Spleen (tissue), 7 donors: ENCODE measurements around the gene SPATS2L.

Experiments used
- CTCF ChIP-seq, 11 experiments: fragments of 200-600 bp in 7 of 11; fragments of 450-650 bp in 4 of 11; sonication (generic) in 4 of 11; IDR thresholded peaks in 8 of 11; conservative IDR thresholded peaks in 3 of 11; 1 replicate in 7 of 11; 2 replicates in 4 of 11; pipeline versions ENCODE4 v1.4.0 to v1.8.0; 2016 to 2021; ENCODE audit warnings: antibody characterized with exemption in 11 of 11, inconsistent platforms in 4 of 11, mild to moderate bottlenecking in 1 of 11
- POLR2A ChIP-seq, 3 donors: fragments of 450-650 bp; IDR thresholded peaks; one replicate each; pipeline ENCODE4 v1.5.1; 2017; ENCODE audit warnings: antibody characterized with exemption in 3 of 3, mild to moderate bottlenecking in 1 of 3
- donor health status: DM: no; HTN: no; CAD: no; lungs with moderate emphysema.
- donor health status: DM: no; HTN: no; CAD: no.
- donor health status: DM: no; HTN: no; CAD: no.

- no peak for TF ChIP-seq CTCF (IDR thresholded peaks at IDR 0.05 in 8 of 11, conservative IDR thresholded peaks at IDR 0.05 in 3 of 11)
- TF ChIP-seq POLR2A (IDR thresholded peaks at IDR 0.05) = no peak
Observed at GRCh38 chr2:200405599-200406298, 99.3 kb downstream of the SPATS2L start.
